Sigmoid colon (tissue), 7 donors: ENCODE results near the gene SIRT5. TPM values are rescaled to one million over a fixed set of nuclear protein-coding genes. Genes with fewer than 3 reads are reported as not detected.

ENCODE experiments used
- DNase-seq: peaks from one replicate; pipeline ENCODE4 v3.0.0-alpha.2; 2019
- H3K27ac ChIP-seq, 4 donors: fragments of 200-600 bp; sonication (generic); one replicate each; pipeline ENCODE4 v1.5.1; 2016 to 2019; ENCODE audit warnings: mild to moderate bottlenecking in 1 of 4
- H3K27me3 ChIP-seq, 3 donors: fragments of 200-600 bp; sonication (generic); one replicate each; pipeline ENCODE4 v1.5.1; 2019; ENCODE audit warnings: mild to moderate bottlenecking in 1 of 3
- H3K36me3 ChIP-seq, 4 donors: fragments of 200-600 bp; sonication (generic); one replicate each; pipeline ENCODE4 v1.5.1; 2016 to 2019
- H3K4me1 ChIP-seq, 4 donors: fragments of 200-600 bp; sonication (generic); one replicate each; pipeline ENCODE4 v1.5.1; 2017 to 2019
- H3K4me3 ChIP-seq, 4 donors: fragments of 200-600 bp; sonication (generic); one replicate each; pipeline ENCODE4 v1.5.1; 2017 to 2019; ENCODE audit warnings: mild to moderate bottlenecking in 2 of 4, moderate library complexity in 1 of 4
- H3K9me3 ChIP-seq, 4 donors: fragments of 200-600 bp in 3 of 4; sonication (generic) in 3 of 4; one replicate each; pipeline versions ENCODE4 v1.5.1 to v1.6.1; 2013 to 2019
- CTCF ChIP-seq, 4 experiments: fragments of 450-650 bp in 3 of 4; fragments of 200-600 bp in 1 of 4; IDR thresholded peaks; one replicate each; pipeline ENCODE4 v1.5.1; 2016 to 2019; ENCODE audit warnings: antibody characterized with exemption in 4 of 4, mild to moderate bottlenecking in 3 of 4, moderate library complexity in 2 of 4
- EP300 ChIP-seq, 4 donors: sonication (generic); formaldehyde crosslinking; IDR thresholded peaks; one replicate each; pipeline ENCODE4 v1.6.1; 2017; ENCODE audit warnings: antibody characterized with exemption in 4 of 4
- POLR2A ChIP-seq, 2 donors: fragments of 450-650 bp; IDR thresholded peaks; one replicate each; pipeline ENCODE4 v1.6.1; 2016; ENCODE audit warnings: antibody characterized with exemption in 2 of 2, mild to moderate bottlenecking in 2 of 2, moderate library complexity in 2 of 2
- POLR2AphosphoS5 ChIP-seq, 4 donors: sonication (generic); formaldehyde crosslinking; IDR thresholded peaks; one replicate each; pipeline ENCODE4 v1.6.1; 2017; ENCODE audit warnings: antibody characterized with exemption in 4 of 4
- WGBS, 2 donors: extraction: QIAGEN DNeasy Blood & Tissue Kit; methylation state at CpG; one replicate each; pipeline ENCODE4 v1.1.7; 2013; 5-methylcytosine and 5-hydroxymethylcytosine counted together
- intact Hi-C: fragments of 100-400 bp; cut with DNase I; formaldehyde crosslinking; loops from one replicate; pipeline ENCODE4 v1.15.1; 2023
- polyA plus RNA-seq, 3 donors: library from polyadenylated mRNA; stranded (reverse); fragments of 200-250 nt; gene quantifications; one replicate each; pipeline ENCODE4 v1.2.3, GENCODE V29; 2013
- total RNA-seq, 4 donors: library from RNA; depleted of rRNA; stranded (reverse); fragments of >200 nt; gene quantifications; one replicate each; pipeline ENCODE4 v1.1.0, GENCODE V29; 2016
- donor health status: healthy with polysubstance abuse.
- donor health status: Bipolar disorder and iron deficiency.
- donor health status: healthy.

SIRT5 gene
- total and polyA plus RNA-seq, 7 donors, result 5.8 to 13.3 (median 8.4) TPM

GRCh38 chr6:13527671-13528056 lies 46.7 kb upstream of the SIRT5 start:
- Histone ChIP-seq H3K27me3 (no peaks in the 10 kb centered on the region), H3K4me1 (no peaks in the 10 kb centered on the region), H3K9me3 (no peaks in the 10 kb centered on the region), H3K36me3 (no peaks in the 10 kb centered on the region), H3K27ac (peak overlapping the region; percentile 42 to 64 (median 52)), H3K4me3 (no peak overlapping the region)
- TF ChIP-seq EP300 (IDR thresholded peaks at IDR 0.05) (no peak), POLR2AphosphoS5 (IDR thresholded peaks at IDR 0.05) (peak in 2 of 4 donors; percentile 36 to 38), POLR2A (IDR thresholded peaks at IDR 0.05) (peak in 1 of 2 donors; percentile 14)
- no peak for DNase-seq
- intact Hi-C loops, result no loop called here
- WGBS, 2 donors, result 86 to 92% methylated on average over 4 of the region's 4 CpGs

- no peaks in the 10 kb centered on the region for H3K27me3 ChIP-seq
- TF ChIP-seq CTCF (IDR thresholded peaks at IDR 0.05) (no peak), POLR2AphosphoS5 (IDR thresholded peaks at IDR 0.05) (no peak), EP300 (IDR thresholded peaks at IDR 0.05) (no peak), POLR2A (IDR thresholded peaks at IDR 0.05) (no peak)
- no peaks in the 10 kb centered on the region for H3K9me3 ChIP-seq
- intact Hi-C loops, result no loop called here
- H3K36me3 ChIP-seq, result no peaks in the 10 kb centered on the region
- no peak overlapping the region for H3K4me3 ChIP-seq
- WGBS, 2 donors, result 55 to 67% methylated on average over 3 of the region's 3 CpGs
- H3K27ac ChIP-seq, result no peak overlapping the region
- no peak for DNase-seq
- no peaks in the 10 kb centered on the region for H3K4me1 ChIP-seq
These were observed 46.2 kb upstream of the SIRT5 start for GRCh38 chr6:13528232-13528631.

- no peaks in the 10 kb centered on the region for H3K36me3 ChIP-seq
- H3K9me3 ChIP-seq, result no peaks in the 10 kb centered on the region
- no peak for TF ChIP-seq CTCF (IDR thresholded peaks at IDR 0.05)
- no peak for TF ChIP-seq POLR2A (IDR thresholded peaks at IDR 0.05)
- no peak for TF ChIP-seq POLR2AphosphoS5 (IDR thresholded peaks at IDR 0.05)
- TF ChIP-seq EP300 (IDR thresholded peaks at IDR 0.05), result no peak
- intact Hi-C loops, result no loop called here
- no peak for DNase-seq
- no peak overlapping the region for H3K27ac ChIP-seq
- H3K4me3 ChIP-seq, result no peak overlapping the region
- WGBS, 2 donors, result 20 to 63% methylated on average over 8 of the region's 8 CpGs
- no peaks in the 10 kb centered on the region for H3K4me1 ChIP-seq
- no peaks in the 10 kb centered on the region for H3K27me3 ChIP-seq
These were observed 45.5 kb upstream of the SIRT5 start for GRCh38 chr6:13528777-13529343.

GRCh38 chr6:13531956-13532355 lies 42.4 kb upstream of the SIRT5 start:
- H3K9me3 ChIP-seq, result no peaks in the 10 kb centered on the region
- no peak for TF ChIP-seq EP300 (IDR thresholded peaks at IDR 0.05)
- H3K4me1 ChIP-seq, result no peaks in the 10 kb centered on the region
- no peaks in the 10 kb centered on the region for H3K36me3 ChIP-seq
- 36 to 55% methylated on average over 4 of the region's 4 CpGs for WGBS, 2 donors
- H3K27me3 ChIP-seq, result no peaks in the 10 kb centered on the region
- intact Hi-C loops, result no loop called here
- no peak overlapping the region for H3K27ac ChIP-seq
- DNase-seq, result no peak
- no peak overlapping the region for H3K4me3 ChIP-seq

GRCh38 chr6:13534536-13534935 lies 39.9 kb upstream of the SIRT5 start:
- Histone ChIP-seq H3K36me3 (no peaks in the 10 kb centered on the region), H3K27ac (no peak overlapping the region), H3K27me3 (no peaks in the 10 kb centered on the region), H3K4me3 (no peak overlapping the region), H3K9me3 (no peaks in the 10 kb centered on the region), H3K4me1 (no peaks in the 10 kb centered on the region)
- WGBS, 2 donors, result 69 to 84% methylated on average over 3 of the region's 3 CpGs
- no peak for TF ChIP-seq CTCF (IDR thresholded peaks at IDR 0.05)
- TF ChIP-seq POLR2A (IDR thresholded peaks at IDR 0.05), result no peak
- no peak for TF ChIP-seq POLR2AphosphoS5 (IDR thresholded peaks at IDR 0.05)
- TF ChIP-seq EP300 (IDR thresholded peaks at IDR 0.05), result no peak
- intact Hi-C loops, result no loop called here
- no peak for DNase-seq

GRCh38 chr6:13535306-13535705 lies 39.1 kb upstream of the SIRT5 start:
- H3K27me3 ChIP-seq, result no peaks in the 10 kb centered on the region
- TF ChIP-seq EP300 (IDR thresholded peaks at IDR 0.05) (no peak), CTCF (IDR thresholded peaks at IDR 0.05) (no peak), POLR2A (IDR thresholded peaks at IDR 0.05) (no peak), POLR2AphosphoS5 (IDR thresholded peaks at IDR 0.05) (no peak)
- WGBS, 2 donors, result 91 to 96% methylated on average over 3 of the region's 3 CpGs
- DNase-seq, result no peak
- H3K4me3 ChIP-seq, result no peak overlapping the region
- no peaks in the 10 kb centered on the region for H3K36me3 ChIP-seq
- no peak overlapping the region for H3K27ac ChIP-seq
- intact Hi-C loops, result no loop called here
- H3K4me1 ChIP-seq, result no peaks in the 10 kb centered on the region
- H3K9me3 ChIP-seq, result no peaks in the 10 kb centered on the region
